GM21360 (cell line): ENCODE measurements around the gene PEAK3.

Experiments used
- ATAC-seq: cut with Tn5 transposase; IDR thresholded peaks from one replicate; pipeline ENCODE4 v1.9.1; 2021; ENCODE audit warnings: mild to moderate bottlenecking, moderate library complexity; ENCODE audit not compliant: unreplicated experiment

The PEAK3 gene

GRCh38 chr19:2273356-2274184 lies 8.4 kb downstream of the PEAK3 start:
- ATAC-seq = no peak

- ATAC-seq = no peak
Observed at GRCh38 chr19:2271234-2272103, 10.5 kb downstream of the PEAK3 start.

- ATAC-seq = no peak
Observed at GRCh38 chr19:2270423-2271233, 11.3 kb downstream of the PEAK3 start.

GRCh38 chr19:2270157-2270422 lies 11.9 kb downstream of the PEAK3 start:
- no peak for ATAC-seq

GRCh38 chr19:2269244-2270156 lies 12.5 kb downstream of the PEAK3 start:
- peak; percentile 44 for ATAC-seq

- ATAC-seq = no peak
Observed at GRCh38 chr19:2268861-2269243, 13.1 kb downstream of the PEAK3 start.

GRCh38 chr19:2268480-2268830 lies 13.5 kb downstream of the PEAK3 start:
- no peak for ATAC-seq

- no peak for ATAC-seq
Observed at GRCh38 chr19:2266183-2266993, 15.6 kb downstream of the PEAK3 start.

GRCh38 chr19:2261438-2262172 lies 20.4 kb downstream of the PEAK3 start:
- ATAC-seq = no peak

- no peak for ATAC-seq
Observed at GRCh38 chr19:2260341-2260805, 21.6 kb downstream of the PEAK3 start.

GRCh38 chr19:2259336-2259735 lies 22.6 kb downstream of the PEAK3 start:
- no peak for ATAC-seq

- no peak for ATAC-seq
Observed at GRCh38 chr19:2255982-2256685, 25.8 kb downstream of the PEAK3 start, which contains the start of gene JSRP1. TSS of gene JSRP1 (minus strand) at chr19:2256417. CDS start at chr19:2255314, 1,103 bp downstream.

GRCh38 chr19:2255112-2255845 lies 26.7 kb downstream of the PEAK3 start:
- ATAC-seq = no peak

GRCh38 chr19:2254064-2254872 lies 27.7 kb downstream of the PEAK3 start:
- ATAC-seq = no peak

- no peak for ATAC-seq
Observed at GRCh38 chr19:2253106-2254063, 28.6 kb downstream of the PEAK3 start.

GRCh38 chr19:2252797-2253105 lies 29.2 kb downstream of the PEAK3 start:
- ATAC-seq = no peak
